Anterior cingulate cortex (tissue), 58 donors: Measurements from ENCODE around the gene GPR135.

Experiments used
- DNase-seq, 58 donors: peaks; one replicate each; lab custom pipeline; 2025; lab: John Stamatoyannopoulos, UW

The GPR135 gene

GRCh38 chr14:59427653-59428580 lies 37.3 kb downstream of the GPR135 start:
- DNase-seq, result peak in 2 of 58 donors; percentile 9 to 34

DNA sequence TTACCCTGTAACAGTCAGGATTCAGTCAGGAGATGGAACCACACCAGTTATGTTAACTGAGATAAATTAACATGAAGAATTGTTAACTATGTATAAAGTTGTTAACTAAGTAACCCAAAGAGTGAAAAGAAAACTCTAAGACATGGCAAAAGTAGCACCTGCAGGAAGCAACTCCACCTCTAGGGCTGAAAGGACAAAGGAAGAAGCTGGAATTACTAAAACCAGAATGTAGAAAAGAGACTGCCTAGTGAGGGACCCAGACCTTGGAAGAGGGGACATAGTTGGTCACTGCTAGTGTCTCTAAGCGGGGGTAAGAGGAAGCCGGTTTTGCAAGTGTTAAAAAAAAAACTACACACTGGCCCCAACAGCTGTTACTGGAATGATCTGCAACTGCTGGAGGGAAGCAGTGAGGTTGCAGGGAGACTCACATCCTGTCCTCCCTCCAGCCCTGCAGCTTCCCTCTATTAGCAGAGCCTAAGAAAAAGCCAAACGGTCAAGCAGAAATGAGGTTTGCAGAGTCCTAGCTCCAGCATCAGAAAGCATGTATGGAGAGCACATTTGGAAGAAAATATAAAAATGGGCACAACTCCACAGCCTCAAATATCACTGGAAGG lies 39.8 kb downstream of the GPR135 start:
- DNase-seq, result no peak

DNA sequence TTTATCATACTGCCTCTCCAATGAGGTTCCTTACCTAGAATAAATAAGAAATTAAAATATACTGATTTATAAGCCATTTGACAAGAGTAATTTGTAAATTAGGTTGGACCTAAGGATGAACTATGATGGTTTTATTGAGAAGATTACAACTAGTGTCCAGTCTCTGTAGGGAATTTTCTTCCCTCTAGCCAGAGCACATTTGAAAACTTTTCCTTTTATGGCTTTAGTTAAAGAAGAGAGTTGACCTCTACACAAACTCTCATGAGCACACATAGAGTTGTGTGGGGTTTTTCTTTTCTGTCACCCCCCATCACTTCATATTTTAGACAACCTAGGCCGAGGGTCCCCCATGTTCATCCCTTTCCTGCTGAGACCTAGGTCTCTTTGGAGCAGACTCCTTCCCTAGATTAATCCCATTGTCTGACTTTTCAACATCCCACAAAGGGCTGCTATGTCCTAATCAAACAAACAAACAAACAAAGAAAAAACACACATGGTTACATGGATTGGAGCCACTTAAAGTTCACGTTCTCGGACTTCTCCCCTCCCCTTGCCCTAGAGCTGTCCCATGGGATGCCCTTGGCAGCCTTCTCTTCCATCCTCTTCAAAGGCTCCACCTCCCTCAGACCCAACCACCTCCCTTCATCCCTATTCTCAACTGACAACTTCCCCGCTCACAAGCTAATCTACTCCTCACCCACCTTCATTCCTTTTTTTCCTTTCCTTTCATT lies 40.7 kb downstream of the GPR135 start:
- no peak for DNase-seq

GRCh38 chr14:59422069-59422881 lies 42.9 kb downstream of the GPR135 start:
- DNase-seq, result no peak

DNA sequence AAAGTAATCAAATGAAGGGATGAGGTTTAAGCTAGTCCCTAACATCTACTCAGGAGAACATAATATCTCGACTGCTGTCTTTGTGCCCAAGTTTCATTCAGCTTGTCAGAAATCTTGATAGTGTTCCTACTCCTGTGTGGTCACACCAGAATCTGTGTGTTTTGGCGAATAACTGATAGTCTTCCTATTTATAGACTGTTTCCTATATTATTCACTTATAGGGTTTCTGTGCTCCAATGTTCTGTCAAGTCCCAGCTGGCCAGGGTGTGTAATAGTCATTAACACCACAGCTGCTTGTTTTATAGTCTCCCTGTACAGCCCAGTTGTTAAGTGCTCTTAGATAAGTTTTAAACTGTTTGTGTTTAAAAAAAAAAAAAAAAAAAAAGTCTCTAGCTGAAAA lies 45.9 kb downstream of the GPR135 start:
- DNase-seq, result no peak

GRCh38 chr14:59417311-59417710 lies 47.9 kb downstream of the GPR135 start:
- no peak for DNase-seq

DNA sequence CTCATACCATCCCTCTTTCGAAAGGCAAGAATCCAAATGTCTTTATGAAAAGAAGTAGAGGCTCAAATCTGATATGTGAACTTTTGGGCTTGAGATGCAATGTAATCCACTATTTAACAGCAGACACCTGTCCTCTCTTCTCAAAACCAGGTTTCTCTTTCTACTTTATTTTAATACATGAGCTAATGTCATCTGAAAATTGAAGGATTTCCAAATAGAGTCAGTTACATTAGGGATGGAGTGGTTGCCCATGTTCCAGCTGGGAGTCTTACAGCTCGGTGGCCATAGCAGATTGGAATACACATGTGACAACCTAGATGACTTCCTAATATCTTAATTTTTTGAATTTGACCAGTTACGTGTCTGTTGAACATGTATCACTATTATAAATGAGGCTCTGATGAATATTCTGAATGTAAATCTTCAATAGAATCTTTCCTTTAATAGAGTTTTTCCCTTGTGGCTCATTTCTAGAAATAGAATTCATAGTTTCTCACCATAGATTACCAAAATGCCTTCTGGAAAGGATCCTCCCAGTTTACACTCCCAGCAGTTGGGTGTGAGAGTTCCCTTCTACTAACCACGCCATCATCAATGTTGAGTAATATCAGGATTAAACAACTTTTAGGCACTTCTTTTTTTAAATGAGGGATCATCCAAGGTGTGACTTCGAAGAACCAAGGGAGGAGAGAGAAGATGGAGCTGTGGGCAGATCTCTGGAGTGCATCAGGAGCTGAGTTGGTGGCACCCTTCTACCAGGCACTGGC lies 49.2 kb downstream of the GPR135 start:
- DNase-seq, result no peak
